Activated naive CD4-positive, alpha-beta T cell treated with Interleukin-2 at 50 U/mL for 16 hours (primary cell): ENCODE data around the gene PTPRD.

ENCODE experiments used
- DNase-seq: peaks from one replicate; pipeline ENCODE4 v3.0.0-alpha.2; 2020

PTPRD gene

DNA sequence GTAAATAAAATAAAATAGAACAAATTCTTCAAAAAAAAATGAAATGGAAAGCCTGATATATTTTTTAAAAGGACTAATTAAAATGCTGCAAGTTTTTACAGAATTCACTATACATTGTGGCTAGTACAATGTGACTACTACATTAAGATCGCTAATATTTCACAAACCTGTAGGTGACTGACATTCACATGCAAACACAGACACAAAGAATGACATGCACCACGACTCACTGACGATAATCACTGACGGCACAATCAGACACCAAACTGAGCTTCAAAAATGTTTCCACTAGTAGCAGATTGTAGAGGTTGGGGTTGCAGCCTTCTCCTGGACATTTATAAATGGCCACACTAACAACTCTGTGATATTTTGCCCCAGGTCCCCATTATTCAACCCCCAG is 2175.5 kb downstream of the PTPRD start:
- DNase-seq, result no peak

DNA sequence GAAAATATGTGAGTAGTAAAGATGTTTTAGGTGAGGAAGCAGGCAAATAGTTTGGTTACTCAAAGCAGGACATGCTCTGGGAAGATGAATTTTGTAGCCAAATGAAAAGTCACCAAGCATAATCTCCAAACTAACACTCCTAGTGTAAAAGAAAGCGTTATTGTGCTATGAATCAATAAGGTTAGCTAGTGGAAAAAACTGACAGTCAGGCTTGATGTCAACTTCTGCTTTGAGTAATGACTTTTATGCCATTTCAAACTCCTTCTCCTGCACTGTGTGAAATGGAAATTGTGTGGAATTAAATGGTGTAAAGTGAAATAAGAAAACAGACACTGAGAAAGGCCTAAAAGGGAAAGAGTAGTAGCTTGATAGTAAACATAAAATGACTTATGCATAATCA is 2176.0 kb downstream of the PTPRD start:
- no peak for DNase-seq

DNA sequence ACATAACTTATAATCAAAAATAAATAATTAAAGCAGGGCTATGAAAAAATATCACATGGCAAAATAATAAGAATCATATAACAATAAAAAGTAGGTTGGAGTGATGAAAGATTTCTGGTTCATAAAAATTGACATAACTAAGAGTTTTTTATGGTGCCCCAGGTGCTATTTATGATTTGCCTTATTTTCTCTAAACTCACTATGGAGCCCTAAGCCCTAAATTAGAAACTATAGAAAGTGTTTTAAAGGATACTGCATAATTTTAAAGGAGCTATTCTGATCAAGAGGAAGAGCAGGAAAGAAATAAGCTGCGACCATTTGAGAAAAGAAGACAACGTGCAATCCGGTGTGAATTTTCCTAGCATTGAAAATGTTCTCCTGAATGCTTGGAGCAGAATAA is 2178.2 kb downstream of the PTPRD start:
- DNase-seq, result no peak

DNA sequence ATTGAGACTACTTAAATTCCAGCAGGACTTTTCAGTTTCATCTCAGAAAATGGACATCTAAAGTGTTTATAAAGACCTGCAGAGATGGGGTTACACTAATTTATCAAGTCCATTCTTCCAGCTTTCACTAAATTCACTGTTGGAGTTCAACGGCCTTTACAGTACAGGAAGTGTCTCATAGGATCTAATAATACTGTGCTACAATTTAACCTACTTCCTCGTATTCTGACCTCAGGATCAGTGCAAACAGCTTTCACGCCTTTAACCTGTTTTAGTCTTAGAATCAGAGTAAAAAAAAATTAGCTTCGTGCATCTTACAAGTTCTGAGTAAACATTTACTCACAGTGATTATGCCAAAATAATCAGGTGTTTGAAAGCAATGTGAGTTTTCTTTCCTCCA is 2180.6 kb downstream of the PTPRD start:
- DNase-seq, result no peak

DNA sequence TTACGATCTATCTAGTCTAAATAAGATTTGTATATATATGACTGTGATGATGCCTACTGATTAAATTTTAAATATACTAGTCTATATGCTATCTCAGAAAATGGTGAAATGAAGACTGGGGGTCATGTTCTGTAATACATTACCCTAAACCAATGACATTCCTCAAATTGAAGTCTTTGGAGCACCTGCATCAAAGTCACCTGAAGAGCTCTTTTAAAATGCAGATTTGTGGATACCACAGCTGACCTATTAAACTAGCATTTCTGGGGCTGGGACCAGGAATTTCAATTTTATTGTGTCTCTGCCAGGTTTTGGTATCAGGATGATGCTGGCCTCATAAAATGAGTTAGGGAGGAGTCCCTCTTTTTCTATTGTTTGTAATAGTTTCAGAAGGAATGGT is 2181.3 kb downstream of the PTPRD start:
- no peak for DNase-seq

DNA sequence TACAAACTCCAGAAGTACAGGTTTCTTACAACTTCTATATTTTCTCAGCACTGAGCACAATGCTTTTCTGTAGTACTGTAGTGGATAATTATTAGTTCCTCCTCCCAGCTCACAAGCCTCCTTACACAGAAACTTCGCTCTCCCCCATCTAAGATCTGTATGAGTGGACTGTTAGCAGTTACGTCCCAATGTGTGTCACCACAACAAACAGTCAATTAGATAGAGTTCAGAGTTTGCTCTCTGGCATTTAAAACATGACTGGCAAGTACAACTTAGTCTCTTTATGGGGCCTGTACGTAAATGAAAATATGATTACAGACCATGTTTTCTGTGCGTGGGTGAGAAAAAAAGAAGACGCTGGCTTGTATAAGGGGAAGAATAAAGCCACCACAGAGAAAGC is 2181.9 kb downstream of the PTPRD start:
- DNase-seq, result no peak

DNA sequence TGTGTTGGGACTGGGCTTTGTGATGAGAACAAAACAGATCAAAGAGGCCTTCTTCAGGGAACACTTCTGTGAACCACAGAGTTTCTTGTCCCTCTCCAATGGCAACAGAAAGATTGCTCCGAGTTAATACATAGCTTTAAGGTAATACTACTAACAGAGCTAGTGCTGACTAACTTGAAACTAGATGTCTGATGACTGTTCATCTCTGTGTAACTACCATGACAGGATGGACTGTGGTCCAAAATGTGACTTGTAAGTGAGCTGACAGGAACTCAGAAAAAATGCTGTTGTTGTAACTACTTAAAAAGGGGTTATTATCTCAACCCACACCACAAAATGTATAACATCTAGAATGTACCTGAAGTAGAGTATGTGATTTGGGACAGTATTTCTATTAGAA is 2183.0 kb downstream of the PTPRD start:
- DNase-seq, result no peak

DNA sequence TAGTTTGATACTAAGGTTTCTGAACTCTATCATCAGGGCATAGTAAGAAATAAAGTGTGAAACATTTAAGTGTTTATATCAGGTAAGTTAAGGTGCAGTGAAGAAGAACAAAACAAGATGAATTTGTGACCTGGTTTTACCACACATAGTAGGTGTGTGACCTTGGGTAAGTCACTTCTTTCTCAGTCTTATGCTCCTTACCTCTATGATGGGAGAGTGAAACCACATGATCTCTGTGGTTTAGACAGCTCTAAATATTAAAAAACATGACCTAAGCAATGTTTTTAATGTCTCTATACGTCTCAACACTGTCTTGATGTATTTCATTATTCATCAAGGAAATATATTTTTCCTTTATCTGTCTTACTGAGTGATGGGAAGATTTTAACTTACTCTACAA is 2183.6 kb downstream of the PTPRD start:
- no peak for DNase-seq

DNA sequence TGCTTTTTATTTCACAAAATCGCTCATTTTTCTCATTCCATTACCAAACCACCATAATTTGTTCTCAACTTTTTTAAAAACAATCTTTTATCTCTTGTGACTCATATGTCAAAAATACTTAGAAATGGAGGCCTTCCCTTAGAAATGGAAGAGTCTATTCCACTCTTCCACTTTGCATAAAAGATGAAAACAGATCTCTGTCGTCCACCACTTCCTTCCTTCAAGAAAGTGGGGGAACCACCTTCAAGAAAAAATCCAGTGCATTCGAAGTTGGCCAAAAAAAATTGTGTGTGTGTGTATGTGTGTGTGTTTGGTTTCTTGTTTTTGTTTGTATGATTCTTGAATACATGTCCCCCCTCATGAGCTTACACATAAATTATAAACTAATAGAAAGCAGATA is 2184.4 kb downstream of the PTPRD start:
- DNase-seq, result no peak

DNA sequence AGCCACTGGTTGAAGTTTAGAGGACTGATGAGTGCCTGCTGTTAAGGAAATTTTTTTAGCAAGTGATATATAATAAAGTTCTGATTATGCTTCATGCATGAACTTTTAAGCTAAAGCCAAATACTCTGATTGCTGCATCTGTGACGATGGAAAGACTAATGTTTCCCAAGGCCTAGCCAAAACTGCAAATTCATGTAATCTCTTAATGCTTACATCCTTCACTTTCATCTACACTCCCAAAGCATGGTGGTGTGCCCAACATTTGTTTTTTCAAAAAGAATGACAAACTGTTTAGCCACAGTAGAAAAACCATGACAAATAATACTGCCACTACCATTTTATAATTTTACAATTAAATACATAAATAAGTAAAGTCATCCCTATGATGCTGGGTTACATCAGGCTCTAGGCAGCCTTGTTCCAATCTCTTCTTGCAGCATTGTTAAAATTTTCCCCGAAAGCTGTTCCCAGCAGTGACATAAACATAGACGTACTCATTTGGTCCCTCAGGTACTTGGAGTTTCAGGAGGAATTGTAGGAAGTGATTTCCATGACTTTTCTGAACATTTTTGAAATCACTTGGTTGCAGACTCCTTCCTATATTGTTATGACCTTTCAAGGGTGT is 2187.9 kb downstream of the PTPRD start:
- DNase-seq, result no peak

DNA sequence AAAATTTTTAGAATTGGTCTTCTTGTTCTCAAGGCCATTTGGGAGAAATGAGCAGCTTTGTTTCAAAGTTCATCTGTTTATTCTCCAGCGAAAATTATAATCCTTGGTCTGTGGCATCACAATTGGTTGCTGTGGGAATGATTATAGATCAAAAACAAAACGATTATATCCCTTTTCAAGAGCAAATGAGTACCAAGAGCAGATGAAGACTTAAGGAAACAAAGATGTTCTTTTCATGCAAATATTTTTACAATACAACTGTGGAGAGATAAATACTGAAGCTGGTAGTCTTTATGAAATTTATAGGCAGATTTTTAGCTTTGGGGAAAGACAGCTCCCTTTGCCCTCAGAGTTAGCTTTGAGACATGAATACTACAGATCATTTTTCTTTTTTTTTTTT is 2192.4 kb downstream of the PTPRD start:
- no peak for DNase-seq

DNA sequence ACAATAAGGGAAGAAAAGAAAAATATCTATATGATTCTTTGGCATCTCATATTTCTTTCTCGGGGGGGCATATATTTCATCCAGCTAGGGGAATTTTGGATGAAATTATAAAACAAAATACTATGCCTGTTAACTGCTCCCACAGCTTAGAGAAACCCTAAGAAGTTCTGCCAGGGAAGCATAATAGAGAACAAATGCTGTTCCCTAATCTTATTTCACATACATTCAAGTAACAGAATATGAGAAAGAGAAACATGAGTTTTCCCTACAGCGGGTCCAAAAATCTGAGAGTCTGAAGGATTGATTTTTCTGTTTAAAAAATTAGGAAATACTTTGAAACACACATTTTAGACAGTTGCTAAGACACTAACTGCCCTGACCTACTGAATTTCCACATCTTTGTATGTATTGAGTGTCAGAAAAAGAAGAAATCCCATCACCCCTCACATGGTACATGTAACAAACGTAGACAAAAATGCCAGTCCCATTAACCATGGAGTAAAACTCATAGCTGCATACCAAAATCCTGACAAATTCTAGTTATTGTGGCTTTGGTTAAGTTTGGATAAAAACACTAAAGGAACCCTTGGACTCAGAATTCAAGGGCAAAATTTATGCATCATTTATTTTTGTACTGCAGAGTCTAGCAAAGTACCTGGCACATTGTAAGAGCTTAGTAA is 2193.1 kb downstream of the PTPRD start:
- DNase-seq, result no peak

DNA sequence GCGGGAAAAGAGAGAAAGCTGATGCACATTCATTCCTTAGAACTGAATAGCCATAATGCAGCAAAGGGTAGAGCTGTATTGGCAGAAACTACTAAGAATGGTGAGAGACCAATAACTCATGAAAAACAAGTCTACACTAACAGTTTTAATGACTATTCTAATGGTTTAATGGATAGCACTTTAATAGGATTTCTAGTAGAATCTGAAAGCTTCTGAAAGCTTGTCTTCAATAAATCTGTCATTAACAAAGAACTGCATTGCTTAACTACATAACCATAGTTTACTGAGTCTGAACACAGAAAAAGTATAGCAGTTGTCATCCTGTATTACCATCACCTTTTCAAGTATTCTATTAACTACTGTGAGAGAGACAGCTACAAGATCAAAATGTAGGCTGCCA is 2195.5 kb downstream of the PTPRD start:
- DNase-seq, result no peak

DNA sequence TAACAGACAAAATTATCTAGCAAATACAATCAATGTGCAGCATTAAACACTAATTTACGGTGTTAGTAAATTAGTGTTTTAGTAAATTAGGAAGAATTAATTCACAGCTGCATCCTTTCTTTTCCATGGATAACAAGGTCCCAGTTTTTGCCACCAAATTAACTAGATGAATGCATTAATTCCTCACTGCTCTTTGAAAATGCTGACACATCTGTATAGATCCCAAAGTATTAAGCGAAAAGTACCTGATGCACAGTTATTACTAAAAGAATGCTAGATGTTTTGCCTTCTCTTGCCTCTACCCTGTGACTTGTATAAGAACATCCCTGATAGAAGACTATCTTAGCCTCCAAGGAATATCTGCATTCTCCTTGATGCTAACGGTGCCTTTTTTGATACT is 2200.5 kb downstream of the PTPRD start:
- no peak for DNase-seq

DNA sequence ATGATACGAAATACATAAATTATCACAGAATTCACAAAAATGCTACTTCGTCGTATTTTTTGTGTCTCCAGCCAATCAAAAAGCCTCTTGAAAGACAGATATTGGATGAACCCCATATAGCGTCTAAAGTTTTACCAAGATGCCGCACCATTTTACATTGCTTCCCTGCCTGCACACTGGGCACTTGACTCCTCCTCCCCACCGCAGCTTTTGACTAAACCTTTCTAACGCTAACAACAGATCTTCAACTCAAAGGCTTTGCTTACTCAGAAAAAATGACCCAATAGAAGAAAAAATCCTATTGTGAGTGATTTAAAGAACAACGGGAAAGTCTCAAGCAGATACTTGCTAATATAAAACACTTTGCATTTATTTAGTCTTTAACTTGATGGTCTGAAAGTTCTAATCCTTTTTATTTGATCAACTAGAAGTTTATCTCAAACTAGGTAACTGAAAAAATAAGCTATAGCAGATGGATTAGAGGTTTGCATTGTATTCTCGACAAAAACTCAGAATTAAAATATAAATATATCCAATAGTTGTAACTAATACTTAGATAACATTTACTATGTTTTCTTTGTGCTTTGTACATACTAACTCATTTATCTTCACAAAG is 2204.1 kb downstream of the PTPRD start:
- DNase-seq, result no peak

DNA sequence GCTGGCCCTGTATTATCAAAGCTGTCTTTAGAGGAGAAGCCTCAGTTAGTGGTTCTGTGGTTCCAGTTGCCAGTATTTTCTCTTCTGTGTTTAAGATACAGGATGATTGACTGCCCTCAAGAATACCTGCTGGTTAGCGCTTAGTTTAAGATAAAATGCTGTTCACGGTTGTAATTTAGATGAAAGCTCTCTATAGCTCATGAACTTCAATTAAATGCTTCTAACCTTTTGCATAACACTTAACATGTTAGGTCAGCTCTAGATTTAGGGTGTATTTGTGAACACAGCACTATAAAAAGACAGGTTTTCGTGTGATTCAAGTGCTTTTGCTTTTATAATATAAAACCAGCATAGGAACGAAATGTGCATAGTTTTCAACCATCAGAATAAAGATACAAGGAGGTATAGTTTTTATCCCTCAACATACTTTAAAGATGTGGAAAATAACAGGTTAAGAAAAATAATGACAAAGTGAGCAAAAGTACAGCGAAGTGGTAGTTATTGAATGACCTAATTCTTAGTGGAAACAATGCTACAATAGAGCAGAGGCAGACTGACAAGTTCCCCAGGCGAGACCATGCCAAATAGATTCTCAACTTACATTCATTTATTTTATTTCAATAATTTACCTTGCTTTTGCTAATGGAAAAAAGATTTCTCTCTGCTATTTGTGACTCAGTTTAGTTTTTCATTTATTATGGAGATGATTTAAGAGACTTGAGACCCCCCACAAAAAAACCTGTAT is 2210.7 kb downstream of the PTPRD start:
- no peak for DNase-seq

DNA sequence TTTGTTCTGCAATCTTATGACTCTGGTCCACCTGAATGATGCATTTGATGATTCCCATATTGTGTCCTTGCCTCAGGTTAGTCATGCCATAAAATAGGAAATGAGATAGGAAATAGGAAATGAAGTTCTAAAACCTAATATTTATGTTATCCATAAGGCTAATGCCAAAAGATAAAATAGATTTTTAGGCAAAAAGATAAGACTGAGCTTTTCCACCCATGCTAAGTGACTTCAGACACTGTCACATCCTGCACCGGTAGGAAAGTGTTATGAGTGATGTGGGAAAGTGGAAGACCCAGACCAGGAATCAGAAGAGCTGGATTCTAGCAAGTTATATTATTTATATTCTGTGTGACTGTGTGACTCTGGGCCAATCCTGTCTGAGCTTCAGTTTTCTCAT is 2212.4 kb downstream of the PTPRD start:
- DNase-seq, result no peak

DNA sequence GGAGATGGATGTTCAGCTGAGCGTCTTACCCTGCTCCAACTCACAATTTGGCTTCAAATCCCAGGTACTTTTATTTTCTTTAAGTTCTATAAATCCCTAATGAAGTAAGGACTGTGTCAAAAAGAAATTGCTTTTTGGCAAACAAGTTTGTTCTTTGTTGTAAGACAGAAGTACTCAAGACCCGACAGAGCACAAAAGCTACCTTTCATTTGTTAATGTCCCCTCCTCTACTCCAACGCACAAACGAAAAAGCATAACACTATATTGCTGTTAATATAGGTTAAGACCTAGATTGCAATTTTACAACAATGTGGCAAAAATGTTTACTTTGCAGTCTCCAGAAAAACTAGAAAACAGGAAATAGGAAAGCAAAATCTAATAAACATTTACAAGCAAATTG is 2217.8 kb downstream of the PTPRD start:
- no peak for DNase-seq

DNA sequence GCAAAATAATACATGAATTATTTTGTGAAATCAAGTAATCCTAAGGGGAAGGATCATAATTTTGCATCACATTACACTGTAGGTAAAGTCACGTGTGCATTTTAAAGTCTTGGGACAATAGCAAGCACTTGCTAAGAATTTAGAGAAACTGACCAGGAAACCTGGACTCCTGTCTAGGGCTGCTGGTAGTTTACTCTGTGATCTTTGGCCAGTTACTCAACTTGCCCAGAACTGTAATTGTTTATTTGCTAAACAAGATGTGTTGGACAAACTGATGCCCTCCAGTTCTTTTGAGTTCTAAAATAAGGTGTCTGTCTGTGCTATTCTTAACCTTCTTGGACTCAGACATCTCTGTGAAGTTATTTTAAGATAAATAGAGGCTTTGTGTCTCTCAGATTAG is 2218.5 kb downstream of the PTPRD start:
- DNase-seq, result no peak

DNA sequence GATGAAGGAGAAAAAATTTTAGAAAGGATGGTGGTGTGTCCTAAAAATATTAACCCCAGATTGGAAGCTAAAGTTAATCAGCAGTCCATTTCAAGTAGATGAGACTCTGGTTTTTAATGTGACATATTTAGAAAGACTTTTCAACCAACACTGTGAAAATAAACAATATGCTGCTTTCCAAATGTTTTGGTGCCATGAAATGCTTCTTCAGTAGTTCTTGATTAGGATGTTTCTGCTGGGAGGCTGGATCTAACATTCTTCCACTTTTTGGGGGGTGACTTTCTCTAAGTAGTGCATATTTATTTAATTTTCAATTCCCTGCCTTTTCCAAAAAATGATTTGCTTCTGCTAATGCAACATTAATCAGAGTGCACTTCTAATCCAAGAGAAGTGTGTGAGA is 2219.9 kb downstream of the PTPRD start:
- no peak for DNase-seq

DNA sequence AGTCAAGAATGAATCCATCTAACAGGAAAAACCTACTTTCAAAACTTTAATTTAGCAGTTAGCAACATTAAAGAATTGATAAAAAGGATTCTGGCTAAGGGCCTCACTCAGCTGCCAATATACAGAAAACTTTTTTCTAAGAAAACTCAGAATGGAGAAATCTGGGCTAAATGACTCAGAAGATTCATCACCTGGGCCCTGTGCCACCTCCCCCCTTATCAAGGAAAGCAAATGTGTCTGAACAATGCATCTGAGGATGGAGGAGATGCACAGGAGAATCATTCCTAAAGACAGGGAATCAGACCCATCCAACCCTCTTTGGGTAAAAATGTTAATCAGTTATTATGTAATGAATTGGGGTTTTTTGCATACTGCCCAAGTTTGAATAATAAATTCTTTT is 2221.2 kb downstream of the PTPRD start:
- DNase-seq, result no peak

DNA sequence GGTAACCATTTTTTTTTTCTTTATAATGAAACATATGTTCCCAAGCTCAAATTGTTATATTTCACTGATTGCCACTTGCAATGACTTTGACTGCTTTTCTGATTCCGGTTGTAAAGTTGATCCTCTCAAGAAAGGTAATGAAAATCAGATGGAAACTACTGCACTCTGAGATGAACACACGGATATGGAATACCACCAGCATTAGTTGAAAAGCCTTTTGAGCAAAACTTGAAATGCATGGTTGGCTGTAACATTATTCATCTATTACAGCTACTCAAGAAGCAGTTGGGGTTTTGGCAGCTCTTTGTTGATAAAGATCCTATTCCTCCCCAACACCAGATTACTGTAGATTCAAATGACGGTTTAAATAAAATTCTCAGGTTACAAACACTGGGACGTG is 2221.7 kb downstream of the PTPRD start:
- DNase-seq, result no peak

DNA sequence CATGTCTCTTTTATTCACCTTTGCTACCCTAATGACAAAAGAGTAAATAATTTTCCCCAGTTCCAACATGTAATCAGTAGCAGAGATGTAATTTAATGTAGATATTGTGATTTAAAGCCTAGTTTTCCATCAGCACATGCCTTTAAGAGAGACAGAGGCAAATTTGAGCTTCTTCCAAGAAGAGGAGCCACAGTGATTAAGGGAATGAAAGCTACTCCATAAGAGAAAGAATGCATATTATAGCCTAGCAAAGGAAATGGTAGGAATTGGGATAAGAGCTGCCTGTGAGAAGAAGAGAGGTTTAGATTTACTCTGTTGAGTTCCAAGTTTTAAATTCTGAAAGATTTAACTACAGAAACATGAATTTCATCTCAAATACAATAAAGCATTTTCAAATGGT is 2222.2 kb downstream of the PTPRD start:
- DNase-seq, result no peak

DNA sequence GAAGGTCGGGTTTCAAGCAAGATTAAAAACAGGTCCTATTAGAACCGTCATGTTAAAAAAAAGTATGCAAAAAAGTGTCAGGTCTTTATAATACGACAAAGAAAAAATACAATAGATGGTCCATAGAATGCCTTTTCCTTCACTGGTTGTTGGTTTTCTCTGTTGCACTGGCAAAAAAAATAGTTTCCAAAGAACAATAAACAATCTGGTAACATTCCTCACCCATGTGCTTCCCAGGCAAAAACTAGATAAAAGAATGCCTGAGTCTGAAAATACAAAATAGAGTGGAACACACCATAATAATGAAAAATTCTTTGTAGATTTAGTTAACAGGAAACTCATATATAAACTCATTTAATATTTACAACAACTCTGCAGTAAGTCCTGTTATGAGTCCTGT is 2223.3 kb downstream of the PTPRD start:
- DNase-seq, result no peak
